ENCODE results near the gene RYR3.

RYR3 gene

GRCh38 chr15:33448151-33448550 lies 137.4 kb downstream of the RYR3 start:
- no peak for DNase-seq

GRCh38 chr15:33448961-33449606 lies 138.3 kb downstream of the RYR3 start:
- DNase-seq: no peak

GRCh38 chr15:33449810-33450209 lies 139.0 kb downstream of the RYR3 start:
- no peak for DNase-seq

- DNase-seq: no peak
Observed at GRCh38 chr15:33451385-33451784, 140.6 kb downstream of the RYR3 start.

GRCh38 chr15:33453761-33454160 lies 143.0 kb downstream of the RYR3 start:
- no peak for DNase-seq

DNA sequence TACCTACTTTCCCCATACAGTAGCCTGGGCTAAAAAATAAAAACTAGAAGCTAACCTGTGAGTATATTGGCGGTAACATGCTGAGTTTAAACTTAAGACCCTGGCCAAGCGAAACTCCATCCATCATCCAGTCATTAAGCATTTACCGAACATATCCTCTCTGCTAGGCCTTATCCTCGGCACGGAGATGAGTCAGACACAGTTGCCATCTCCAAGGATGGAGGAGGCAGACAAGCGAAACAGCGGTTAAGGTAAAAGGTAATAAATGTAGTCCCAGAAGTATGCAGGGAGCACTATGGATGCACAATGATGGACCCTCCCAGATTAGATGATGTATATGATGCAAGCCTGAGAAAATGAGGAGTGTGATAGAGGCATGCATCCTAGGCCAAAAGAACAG lies 143.6 kb downstream of the RYR3 start:
- no peak for DNase-seq

DNA sequence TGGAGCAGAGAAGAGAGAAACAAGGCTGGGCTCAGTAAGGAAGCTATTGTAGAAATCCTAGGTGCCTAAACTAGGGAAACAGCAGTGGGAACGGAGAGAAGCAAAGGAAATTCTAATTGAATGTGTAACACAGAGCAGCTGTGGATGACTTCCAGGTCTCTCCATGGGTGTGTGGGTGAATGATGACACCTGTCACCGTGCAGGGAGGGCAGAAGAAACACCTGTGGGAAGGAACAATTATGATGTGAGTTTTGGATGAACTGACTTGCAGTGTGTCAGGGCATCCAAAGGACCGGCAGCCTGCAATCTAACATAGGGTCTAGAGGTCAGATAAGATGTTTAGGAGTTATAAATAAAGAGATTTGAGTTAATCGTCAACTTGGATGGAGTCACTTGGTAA lies 144.2 kb downstream of the RYR3 start:
- no peak for DNase-seq

DNA sequence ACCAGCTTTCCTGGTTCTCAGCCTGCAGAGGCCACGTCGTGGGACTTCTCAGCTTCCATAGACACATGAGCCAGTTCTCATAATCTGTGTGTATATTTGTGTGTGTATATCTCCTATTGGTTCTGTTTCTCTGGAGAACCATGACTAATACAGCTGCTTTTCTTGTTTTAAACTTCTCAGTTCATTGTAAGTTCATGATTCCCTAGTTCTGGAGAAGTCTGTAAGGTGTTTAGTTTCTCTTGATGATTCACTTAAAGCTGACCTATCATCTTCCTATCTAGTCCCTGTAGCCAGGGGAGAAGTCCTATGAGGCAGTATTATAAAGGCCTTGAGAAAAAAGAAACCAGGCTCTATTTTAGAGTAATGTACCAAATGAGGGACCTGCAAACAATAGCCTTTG lies 147.7 kb downstream of the RYR3 start:
- DNase-seq: no peak

GRCh38 chr15:33460166-33460805 lies 149.5 kb downstream of the RYR3 start:
- DNase-seq: no peak

DNA sequence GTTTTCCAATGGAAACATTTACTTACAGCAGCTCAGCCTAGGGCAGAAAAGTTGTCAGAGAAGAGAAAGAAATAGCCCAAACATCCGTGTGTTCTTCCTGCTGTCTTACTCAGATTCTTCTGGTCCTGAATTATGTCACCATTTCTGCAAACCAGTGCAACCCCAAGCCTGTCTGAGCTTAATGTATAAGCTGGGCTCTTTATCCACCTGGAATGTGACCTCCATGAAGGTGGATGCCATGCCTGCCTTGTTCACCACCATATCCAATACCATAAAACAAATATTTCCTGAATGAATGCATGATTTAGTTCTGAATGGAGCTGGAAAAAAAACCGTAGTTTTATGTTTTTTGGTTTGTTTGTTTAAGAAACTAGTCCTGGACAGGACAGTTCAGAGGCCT lies 150.9 kb downstream of the RYR3 start:
- DNase-seq: no peak

GRCh38 chr15:33467146-33467815 lies 156.5 kb downstream of the RYR3 start:
- DNase-seq: no peak

DNA sequence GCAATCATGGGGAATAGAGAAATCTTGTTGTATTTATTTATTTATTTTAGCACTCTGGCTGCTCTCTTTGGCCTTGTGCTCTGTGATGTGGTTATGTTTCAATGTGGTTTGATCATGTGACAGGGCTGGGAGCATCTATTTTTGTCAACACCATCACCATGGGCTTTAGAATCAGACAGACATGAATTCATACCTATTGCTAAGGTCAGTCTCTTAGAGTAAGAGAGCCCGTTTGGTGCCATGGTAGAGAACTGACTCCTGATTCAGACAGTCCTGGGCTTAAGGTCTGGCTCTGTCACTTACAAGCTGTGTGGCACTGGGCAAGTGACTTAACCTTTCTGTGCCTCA lies 157.0 kb downstream of the RYR3 start:
- no peak for DNase-seq

DNA sequence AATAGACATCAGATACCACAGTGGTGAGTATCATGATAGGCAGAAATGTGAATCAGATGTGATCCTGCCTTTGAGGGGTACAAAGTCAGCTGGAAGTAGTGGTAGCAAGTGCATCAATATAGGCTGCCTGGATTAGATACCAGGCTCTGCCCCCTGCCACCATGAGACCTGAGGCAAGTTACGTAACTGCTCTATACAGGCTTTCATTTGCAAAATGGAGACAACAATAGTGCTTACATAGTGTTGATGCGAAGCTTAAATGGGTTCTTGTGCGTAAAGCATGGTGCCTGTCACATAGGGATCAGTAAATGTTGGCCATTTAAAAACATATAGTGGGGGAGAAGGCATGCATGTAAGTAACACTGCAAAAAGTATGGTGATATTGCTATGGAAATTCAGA lies 158.0 kb downstream of the RYR3 start:
- DNase-seq: no peak

DNA sequence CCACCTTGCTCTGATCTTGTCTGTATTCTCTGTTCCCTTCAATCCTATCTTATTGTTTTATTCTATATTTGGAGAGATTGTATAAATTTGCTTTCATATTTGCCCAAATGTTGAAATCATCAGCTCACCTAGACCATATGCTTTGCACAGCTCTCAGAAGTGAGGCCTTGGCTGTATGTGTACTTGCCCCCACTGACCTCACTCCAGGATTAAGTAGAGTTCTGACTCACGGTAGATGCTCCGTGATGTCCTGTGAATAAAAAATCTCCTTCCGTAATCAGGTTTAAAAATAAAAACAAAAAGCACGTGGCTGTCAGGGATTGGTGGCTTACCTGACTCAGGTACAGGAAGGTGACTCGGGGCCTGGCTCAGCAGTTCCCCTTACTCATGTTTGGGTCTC lies 162.2 kb downstream of the RYR3 start:
- no peak for DNase-seq

DNA sequence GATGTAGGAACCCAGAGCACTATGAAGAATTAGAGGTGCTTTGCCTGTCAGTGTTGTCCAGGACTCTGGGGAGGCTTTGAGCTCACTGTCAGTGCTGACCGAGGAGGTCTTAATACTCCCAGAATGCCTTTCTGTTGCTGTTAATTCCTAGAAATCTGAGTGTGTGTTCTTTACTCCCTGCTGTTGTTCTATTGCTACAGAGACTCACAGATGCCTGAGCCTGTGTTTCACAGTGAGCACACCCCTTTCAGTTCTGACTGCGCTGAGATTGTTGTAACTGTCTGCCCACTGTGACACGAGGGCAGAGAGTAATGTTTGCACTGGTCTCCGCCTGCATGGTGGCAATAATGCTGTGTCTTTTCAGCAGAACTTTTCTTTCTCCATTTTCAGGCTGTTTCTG lies 162.9 kb downstream of the RYR3 start:
- no peak for DNase-seq

- DNase-seq: no peak
Observed at GRCh38 chr15:33476076-33476475, 165.3 kb downstream of the RYR3 start.

GRCh38 chr15:33476908-33477307 lies 166.1 kb downstream of the RYR3 start:
- no peak for DNase-seq

- no peak for DNase-seq
Observed at GRCh38 chr15:33489335-33489734, 178.6 kb downstream of the RYR3 start.

DNA sequence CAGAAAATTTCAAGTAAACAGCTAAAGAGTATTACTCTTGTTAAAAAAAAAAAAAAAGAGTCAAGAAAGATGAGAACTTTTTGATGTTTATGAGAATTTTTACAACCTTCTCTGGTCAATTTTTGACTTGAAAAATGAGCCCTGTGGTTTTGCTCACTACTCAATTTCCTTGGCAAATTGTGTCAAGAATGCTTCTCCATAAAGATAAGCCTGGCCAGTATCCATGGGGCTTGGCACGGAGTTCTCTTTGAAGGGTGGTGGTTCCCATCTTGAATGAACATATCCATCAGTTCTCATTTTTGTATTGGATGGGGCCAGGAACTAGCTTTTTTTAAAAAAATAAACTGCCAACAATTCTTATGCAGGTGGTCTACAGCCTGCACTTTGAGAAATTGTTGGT lies 179.9 kb downstream of the RYR3 start:
- DNase-seq: no peak

DNA sequence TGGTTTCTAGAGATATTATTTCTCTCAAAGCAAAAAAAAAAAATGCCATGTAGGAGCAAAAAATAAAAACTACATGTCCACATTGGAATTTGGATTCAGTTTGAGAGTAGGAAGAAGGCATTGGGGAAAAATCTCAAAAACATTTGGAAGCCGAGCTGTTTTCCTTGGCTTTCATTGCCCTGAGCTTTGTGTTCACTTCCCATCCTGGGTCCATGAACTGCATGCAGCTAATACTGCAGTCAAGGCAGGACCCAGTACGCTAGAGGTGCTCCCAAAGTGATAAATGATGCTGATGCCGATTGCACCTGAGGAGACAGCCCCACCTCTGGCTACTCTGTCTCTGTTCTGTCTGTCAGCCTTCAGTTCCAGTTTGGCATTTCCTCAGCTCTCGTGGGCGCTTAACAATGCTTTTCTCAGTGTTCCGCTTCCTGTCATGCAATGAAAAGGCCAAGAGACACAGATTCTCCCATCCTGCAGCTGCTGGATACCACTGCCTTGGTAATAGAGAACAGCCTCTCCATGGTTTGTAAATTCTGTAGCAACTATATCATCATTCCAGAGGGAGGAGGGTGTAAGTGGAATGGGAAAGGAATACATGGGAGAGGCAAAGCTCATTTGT lies 181.8 kb downstream of the RYR3 start:
- peak in 1 of 56 donors; percentile 2 for DNase-seq

- DNase-seq: no peak
Observed at GRCh38 chr15:33494306-33494705, 183.5 kb downstream of the RYR3 start.

DNA sequence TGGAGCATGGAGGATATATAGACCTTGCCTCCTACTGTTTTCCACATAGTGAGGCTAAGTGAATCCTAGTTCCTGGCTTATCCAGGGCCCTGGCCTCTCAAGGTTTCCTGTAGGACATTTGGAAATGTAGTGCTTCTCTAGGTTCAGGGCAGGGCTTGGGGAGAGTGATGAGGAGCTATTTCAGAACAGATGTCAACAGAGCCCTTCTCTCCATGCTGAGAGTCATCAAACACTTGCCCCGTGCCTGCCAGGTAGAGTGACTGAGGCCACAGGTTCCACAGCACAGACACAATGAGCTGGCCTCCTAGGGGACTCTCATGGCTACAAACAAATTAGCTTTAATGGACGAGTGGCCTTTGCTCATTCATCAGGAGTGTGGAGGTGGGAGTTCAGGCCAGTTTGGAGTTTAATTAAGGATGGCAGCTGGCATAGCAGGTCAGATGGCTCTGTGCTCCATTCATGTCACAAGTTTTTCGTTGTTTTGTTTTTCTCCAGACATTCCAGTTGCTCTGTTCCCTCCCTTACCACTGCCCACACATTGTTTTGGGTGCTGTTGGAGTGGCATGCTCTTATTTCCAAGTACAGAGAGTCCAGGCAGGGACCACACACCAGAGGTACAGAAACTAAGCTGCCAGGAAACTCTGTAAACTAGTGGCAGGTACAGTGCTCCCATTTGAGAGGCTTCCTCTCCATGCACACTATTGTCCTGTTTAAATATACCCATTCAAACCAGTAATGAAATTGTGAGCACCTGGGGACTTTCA lies 189.8 kb downstream of the RYR3 start:
- no peak for DNase-seq
